Measurements from ENCODE around the gene ATAD3B. TPM values are rescaled to one million over a fixed set of nuclear protein-coding genes. Genes with fewer than 3 reads are reported as not detected.

Gene ATAD3B
- total and polyA plus RNA-seq, 2 of the 4 experiments (the other 2 are of a cell fraction) = 13.8 to 29.0 TPM

- Histone ChIP-seq H2AK9ac (replicated peaks; ENCODE audit: low read depth, low read length, poor library complexity) (peak overlapping the region; percentile 72), H4K91ac (ENCODE audit: insufficient read depth, low read depth, low read length) (no peak overlapping the region), H3K79me1 (ENCODE audit: low read depth in 1 of 2, low read length in 2 of 2) (no peaks in the 10 kb centered on the region), H3K36me3 (ENCODE audit: control insufficient read depth, insufficient read depth, low read length) (no peaks in the 10 kb centered on the region), H3K9me3 (ENCODE audit: control insufficient read depth, insufficient read depth, low read length) (no peaks in the 10 kb centered on the region), H3K4me2 (ENCODE audit: low read depth, low read length) (no peak overlapping the region), H3K27ac (ENCODE audit: insufficient read depth, low read length) (no peak overlapping the region), H3K18ac (ENCODE audit: low read depth, low read length) (no peak overlapping the region), H3K9ac (ENCODE audit: low read depth, low read length) (no peak overlapping the region), H2BK5ac (ENCODE audit: low read depth, low read length, poor library complexity, severe bottlenecking) (no peak overlapping the region), H4K8ac (ENCODE audit: low read depth in 2 of 2, low read length in 2 of 2) (no peak overlapping the region), H3K23ac (ENCODE audit: low read depth, low read length) (no peak overlapping the region), H3K4ac (ENCODE audit: low read depth, low read length) (no peak overlapping the region), H2AK5ac (ENCODE audit: low read depth, low read length) (no peak overlapping the region), H3K4me1 (ENCODE audit: control insufficient read depth, insufficient read depth, low read length) (peaks cover 5% of the 10 kb centered on the region; the same call in 1 of the 2 replicates), H3K4me3 (ENCODE audit: insufficient read depth, low read depth, low read length) (no peak overlapping the region), H3K56ac (ENCODE audit: extremely low read depth, insufficient read depth, low read length) (no peak overlapping the region), H2BK15ac (ENCODE audit: low read depth, low read length) (no peak overlapping the region), H2BK20ac (ENCODE audit: low read depth, low read length) (no peak overlapping the region), H2AFZ (replicated peaks; ENCODE audit: low read length, poor library complexity) (no peak overlapping the region), H2BK120ac (ENCODE audit: low read depth, low read length) (no peak overlapping the region), H3K27me3 (ENCODE audit: control insufficient read depth, insufficient read depth, low read length) (no peaks in the 10 kb centered on the region), H4K20me1 (ENCODE audit: insufficient read depth, low read length) (no peaks in the 10 kb centered on the region), H3K14ac (replicated peaks; ENCODE audit: low read depth, low read length) (no peak overlapping the region), H4K5ac (ENCODE audit: low read depth, low read length) (no peak overlapping the region), H3K9me1 (ENCODE audit: insufficient read depth, low read length) (no peaks in the 10 kb centered on the region)
- in situ Hi-C loops (cut with MboI; ENCODE audit: low sequenced_read_pairs) (no loop called here), dilution Hi-C loops (cut with HindIII; ENCODE audit: low sequenced_read_pairs, unreplicated experiment) (no loop called here), intact Hi-C loops (cut with micrococcal nuclease) (no loop called here)
- ATAC-seq (ENCODE audit: low read depth) = no peak
- ChIA-PET CTCF (no interaction called here), POLR2A (ENCODE audit: unreplicated experiment) (interaction anchor here (0.5 kb wide), 1 partner anchor 33 kb away, joined by 3 read pairs; no protein-coding TSS in a partner anchor)
- BruUV-seq (replicated peaks) = no TSS peak
- TF ChIP-seq USF2 (IDR thresholded peaks at IDR 0.05; ENCODE audit: low read depth, low read length) (no peak), POLR2A (IDR thresholded peaks at IDR 0.05; ENCODE audit: low read depth, low read length) (no peak), RFX5 (IDR thresholded peaks at IDR 0.05; ENCODE audit: low read depth, low read length) (no peak), ELK1 (IDR thresholded peaks at IDR 0.05; ENCODE audit: borderline replicate concordance, low read depth, low read length) (no peak)
- DNase-seq = no peak
- 77% methylated on average over 4 of the region's 15 CpGs; no CpG with 5 or more reads in 1 of the 2 experiments for WGBS, 2 experiments (ENCODE audit: extremely low coverage in 2 of 2, insufficient read length in 1 of 2)
Measured at GRCh38 chr1:1424707-1425106, 46.9 kb upstream of the ATAD3B start.
